22Rv1 (cell line): ENCODE results near the gene TRIM10.

ENCODE experiments used
- CTCF ChIP-seq: fragments of 450-650 bp; IDR thresholded peaks from 2 replicates; pipeline ENCODE4 v1.5.1; 2017; ENCODE audit warnings: mild to moderate bottlenecking
- ZFX ChIP-seq: fragments of 450-650 bp; IDR thresholded peaks from 2 replicates; pipeline ENCODE4 v1.6.1; 2017; ENCODE audit warnings: antibody characterized with exemption, borderline replicate concordance

- TF ChIP-seq ZFX (no peak), CTCF (no peak)
Measured at GRCh38 chr6:30154709-30155519, 6.1 kb downstream of the TRIM10 start.
